Heart left ventricle (tissue), 16 donors: ENCODE measurements around the gene CAMTA1. TPM values are rescaled to one million over a fixed set of nuclear protein-coding genes. Genes with fewer than 3 reads are reported as not detected.

Experiments
- ATAC-seq, 4 donors: fragments of 200-7000 bp; cut with Tn5 transposase; one replicate each; pipeline ENCODE4 v1.9.1; 2020 to 2022; ENCODE audit warnings: moderate library complexity in 4 of 4, mild to moderate bottlenecking in 3 of 4, moderate number of reproducible peaks in 1 of 4
- DNase-seq, 5 donors: peaks; one replicate each; pipeline ENCODE4 v3.0.0-alpha.2; 2020
- H3K27ac ChIP-seq, 12 donors: fragments of 200-600 bp; sonication (generic) in 4 of 12; one replicate each; pipeline versions ENCODE4 v1.5.0 to v1.8.0; 2016 to 2022; ENCODE audit warnings: mild to moderate bottlenecking in 2 of 12
- H3K27me3 ChIP-seq, 9 donors: fragments of 200-600 bp; sonication (generic) in 2 of 9; one replicate each; pipeline versions ENCODE4 v1.5.1 to v1.8.0; 2016 to 2022; ENCODE audit warnings: mild to moderate bottlenecking in 3 of 9
- H3K36me3 ChIP-seq, 9 donors: fragments of 200-600 bp; sonication (generic) in 2 of 9; one replicate each; pipeline versions ENCODE4 v1.5.0 to v1.8.0; 2018 to 2022; ENCODE audit warnings: mild to moderate bottlenecking in 2 of 9
- H3K4me1 ChIP-seq, 12 donors: fragments of 200-600 bp; sonication (generic) in 4 of 12; one replicate each; pipeline versions ENCODE4 v1.5.0 to v1.8.0; 2016 to 2022; ENCODE audit warnings: mild to moderate bottlenecking in 3 of 12
- H3K4me3 ChIP-seq, 12 donors: fragments of 200-600 bp; sonication (generic) in 4 of 12; one replicate each; pipeline versions ENCODE4 v1.5.0 to v1.8.0; 2017 to 2022; ENCODE audit warnings: mild to moderate bottlenecking in 9 of 12, moderate library complexity in 4 of 12
- H3K9me3 ChIP-seq, 12 donors: fragments of 200-600 bp; sonication (generic) in 4 of 12; one replicate each; pipeline versions ENCODE4 v1.5.0 to v1.8.0; 2016 to 2022; ENCODE audit warnings: mild to moderate bottlenecking in 1 of 12
- POLR2A ChIP-seq, 2 donors: fragments of 450-650 bp; IDR thresholded peaks; one replicate each; pipeline ENCODE4 v1.6.1; 2017; ENCODE audit warnings: antibody characterized with exemption in 2 of 2, mild to moderate bottlenecking in 2 of 2, moderate library complexity in 2 of 2
- WGBS, 4 donors: extraction: QIAGEN DNeasy Blood & Tissue Kit in 2 of 4; methylation state at CpG; one replicate each; pipeline versions ENCODE4 v1.1.5 to v1.1.7; 2013 to 2018; 5-methylcytosine and 5-hydroxymethylcytosine counted together
- intact Hi-C, 10 donors: fragments of 100-400 bp; cut with DNase I; formaldehyde crosslinking; loops; one replicate each; pipeline versions ENCODE4 v1.11.1 to v1.14.2; 2022
- polyA plus RNA-seq, 2 donors: library from polyadenylated mRNA; stranded (reverse); fragments of 200-250 nt; gene quantifications; one replicate each; pipeline ENCODE4 v1.2.3, GENCODE V29; 2013
- total RNA-seq, 9 donors: library from RNA; depleted of rRNA in 2 of 9; stranded (reverse); fragments of >200 nt in 2 of 9; fragmentation: NEBNext Ultra II Directional in 3 of 9; extraction: Animal tissue kit (Norgen Biotek cat#: 25700) in 3 of 9; gene quantifications; one replicate each; pipeline versions ENCODE4 v1.1.0 to v1.2.4, GENCODE V29; 2016 to 2023
- TF ChIP-seq, protein P1 (sequence below), 12 donors: fragments of 200-600 bp; sonication (generic) in 4 of 12; IDR thresholded peaks; one replicate each; pipeline versions ENCODE4 v1.5.0 to v1.8.0; 2018 to 2022; ENCODE audit warnings: antibody characterized with exemption in 12 of 12, mild to moderate bottlenecking in 5 of 12
- donor health status: ischemic (EF 13 %, LVEDD 7.1; RV severe dilation, severe dysfunction).
- donor health status: healthy with polysubstance abuse.
- donor health status: DM: no; HTN: yes; CAD: no.
- donor health status: DM: no; HTN: no; CAD: no.
- donor health status: ischemic (EF 25% LVEDD 6.9; RV normal size, moderate dysfunction).
- donor health status: ischemic (EF 25% LVEDD 5.7; RV mildly dilated, moderate dysfunction).
- donor health status: healthy.
- donor health status: DM: yes; HTN: yes; CAD: no.
- donor health status: ischemic (EF 35%, LVEDD 5.7; RV mildly dilated, moderate dysfunction).
- donor health status: nonischemic (EF 11% LVEDD 7.7; RV severe dilation, severe dysfunction).
- donor health status: DM: yes; HTN: yes; CAD: no.
- donor health status: PGD.
- donor health status: ischemic (EF 29% LVEDD 5.4; RV normal size, mild dysfunction).
- donor health status: nonischemic (EF 23%, LVEDD 6.1; RV moderate dilation, normal function).

Gene CAMTA1
- total and polyA plus RNA-seq, 11 donors, result 114 to 303 (median 137) TPM

DNA sequence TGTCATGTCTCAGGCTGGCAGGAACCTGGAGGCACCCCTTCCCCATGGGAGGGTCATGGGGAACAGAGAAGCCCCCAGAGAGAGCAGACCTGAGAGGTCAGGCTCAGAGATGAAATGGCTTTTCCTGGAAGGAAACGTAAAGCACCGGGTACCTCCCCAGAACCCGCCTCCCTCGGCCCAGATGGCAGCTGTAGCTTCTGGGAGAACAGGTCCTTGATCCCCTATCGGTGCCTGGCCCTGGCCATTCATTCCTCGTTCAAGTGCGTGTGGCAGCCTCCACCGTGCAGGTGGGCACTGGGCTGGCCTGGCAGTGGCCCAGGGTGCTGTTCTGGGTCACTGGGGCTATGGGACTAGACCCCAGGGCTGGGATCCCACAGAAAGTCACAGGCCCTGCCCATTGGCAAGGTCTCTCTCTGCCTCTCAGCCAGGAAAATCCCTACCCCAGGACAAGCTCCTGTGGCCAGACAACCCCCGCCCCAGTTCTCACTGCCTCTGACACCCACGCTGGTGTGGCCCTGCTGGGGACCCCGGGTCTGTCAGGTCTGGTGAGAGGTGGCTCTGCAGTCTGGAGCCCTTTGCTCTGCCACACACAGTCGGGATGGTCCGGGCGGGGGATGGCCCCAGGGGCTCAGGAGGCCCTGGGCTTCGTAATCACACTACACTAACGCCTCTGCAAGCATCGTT is 802.7 kb downstream of the CAMTA1 start:
- peaks cover 0 to 12% (median 4%) of the 10 kb centered on the region in 12 donors for H3K4me1 ChIP-seq
- DNase-seq (no peak), ATAC-seq (no peak)
- no peak for TF ChIP-seq POLR2A (IDR thresholded peaks at IDR 0.05)
- TF ChIP-seq, protein P1, sequence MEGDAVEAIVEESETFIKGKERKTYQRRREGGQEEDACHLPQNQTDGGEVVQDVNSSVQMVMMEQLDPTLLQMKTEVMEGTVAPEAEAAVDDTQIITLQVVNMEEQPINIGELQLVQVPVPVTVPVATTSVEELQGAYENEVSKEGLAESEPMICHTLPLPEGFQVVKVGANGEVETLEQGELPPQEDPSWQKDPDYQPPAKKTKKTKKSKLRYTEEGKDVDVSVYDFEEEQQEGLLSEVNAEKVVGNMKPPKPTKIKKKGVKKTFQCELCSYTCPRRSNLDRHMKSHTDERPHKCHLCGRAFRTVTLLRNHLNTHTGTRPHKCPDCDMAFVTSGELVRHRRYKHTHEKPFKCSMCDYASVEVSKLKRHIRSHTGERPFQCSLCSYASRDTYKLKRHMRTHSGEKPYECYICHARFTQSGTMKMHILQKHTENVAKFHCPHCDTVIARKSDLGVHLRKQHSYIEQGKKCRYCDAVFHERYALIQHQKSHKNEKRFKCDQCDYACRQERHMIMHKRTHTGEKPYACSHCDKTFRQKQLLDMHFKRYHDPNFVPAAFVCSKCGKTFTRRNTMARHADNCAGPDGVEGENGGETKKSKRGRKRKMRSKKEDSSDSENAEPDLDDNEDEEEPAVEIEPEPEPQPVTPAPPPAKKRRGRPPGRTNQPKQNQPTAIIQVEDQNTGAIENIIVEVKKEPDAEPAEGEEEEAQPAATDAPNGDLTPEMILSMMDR (IDR thresholded peaks at IDR 0.05), result no peak
- no peak overlapping the region for H3K27ac ChIP-seq
- 64 to 75% (median 70%) methylated on average over 13 to 17 of the region's 17 CpGs for WGBS, 4 donors
- no peak overlapping the region for H3K4me3 ChIP-seq
- peaks cover 0 to 9% (median 0%) of the 10 kb centered on the region in 9 donors for H3K27me3 ChIP-seq
- H3K36me3 ChIP-seq, result no peaks in the 10 kb centered on the region
- H3K9me3 ChIP-seq, result no peaks in the 10 kb centered on the region
- intact Hi-C loops, result loop anchor here in 1 of 10 donors (10.0 kb wide), 1 partner anchor 57 kb away; no protein-coding TSS in a partner anchor

DNA sequence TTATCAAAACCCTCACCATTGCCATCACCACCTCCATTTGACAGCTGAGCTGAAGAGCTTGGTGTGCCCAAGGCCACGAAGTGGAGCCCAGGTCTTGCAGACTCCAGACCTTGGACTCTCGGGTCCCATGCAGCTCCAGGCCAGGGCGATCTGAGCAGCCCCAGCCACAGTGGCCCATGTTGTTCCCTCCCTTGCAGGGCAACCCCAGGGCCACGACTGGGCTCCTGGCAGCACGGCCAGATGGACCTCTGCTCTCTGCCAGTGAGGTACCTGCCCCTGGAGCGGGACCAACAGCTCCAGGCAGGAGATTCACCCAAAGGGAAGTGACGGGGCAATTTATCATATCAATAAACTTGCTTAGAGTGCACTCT is 803.2 kb downstream of the CAMTA1 start:
- WGBS, 4 donors, result 72 to 78% (median 76%) methylated on average over 7 of the region's 7 CpGs
- no peak for ATAC-seq

DNA sequence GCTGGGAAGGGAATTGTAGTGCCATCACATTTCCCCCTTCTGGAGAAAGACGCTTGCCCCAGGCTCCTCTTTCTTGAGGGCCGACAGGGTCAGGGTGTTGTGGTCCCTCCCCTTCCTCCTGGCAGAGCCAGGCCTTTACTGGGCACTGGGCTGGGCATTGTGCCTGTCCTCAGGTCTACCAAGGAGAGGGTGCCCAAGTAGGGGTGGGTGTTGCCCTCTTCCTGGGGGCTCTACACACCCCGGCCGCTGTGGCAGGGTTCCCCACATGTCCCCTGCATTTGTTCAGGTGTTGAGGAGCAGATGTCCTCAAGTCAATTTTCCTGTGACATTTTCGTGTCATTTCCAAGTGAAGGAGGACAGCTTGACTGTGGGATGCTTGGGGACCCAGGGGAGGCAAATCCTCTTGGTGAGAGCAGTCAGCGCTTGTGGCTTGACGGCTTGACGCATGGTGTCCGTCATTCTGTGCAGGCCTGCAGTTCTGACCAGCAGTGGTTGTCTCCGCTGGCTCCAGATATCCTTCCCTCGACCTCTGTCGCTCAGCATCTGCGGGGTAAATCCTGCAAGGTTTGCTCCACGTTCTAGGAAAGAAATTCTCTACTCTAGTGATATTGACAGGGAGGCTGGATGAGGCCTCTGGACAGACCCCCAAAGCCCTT is 804.0 kb downstream of the CAMTA1 start:
- Histone ChIP-seq H3K9me3 (no peaks in the 10 kb centered on the region), H3K27me3 (peaks cover 0 to 9% (median 0%) of the 10 kb centered on the region in 9 donors), H3K4me1 (peaks cover 0 to 12% (median 4%) of the 10 kb centered on the region in 12 donors), H3K4me3 (no peak overlapping the region), H3K36me3 (no peaks in the 10 kb centered on the region), H3K27ac (no peak overlapping the region)
- DNase-seq (no peak), ATAC-seq (no peak)
- intact Hi-C loops, result loop anchor here in 1 of 10 donors (10.0 kb wide), 1 partner anchor 56 kb away; no protein-coding TSS in a partner anchor
- 83 to 88% (median 87%) methylated on average over 14 of the region's 14 CpGs for WGBS, 4 donors
- TF ChIP-seq, protein P1 (IDR thresholded peaks at IDR 0.05), result no peak
- no peak for TF ChIP-seq POLR2A (IDR thresholded peaks at IDR 0.05)

More for the DNA sequence above, 803.2 kb downstream of the CAMTA1 start:
- TF ChIP-seq POLR2A (IDR thresholded peaks at IDR 0.05), result no peak
- TF ChIP-seq, protein P1 (IDR thresholded peaks at IDR 0.05), result no peak
- no peaks in the 10 kb centered on the region for H3K9me3 ChIP-seq
- H3K4me1 ChIP-seq, result peaks cover 0 to 12% (median 4%) of the 10 kb centered on the region in 12 donors
- no peaks in the 10 kb centered on the region for H3K36me3 ChIP-seq
- no peak for DNase-seq
- intact Hi-C loops, result loop anchor here in 1 of 10 donors (10.0 kb wide), 1 partner anchor 56 kb away; no protein-coding TSS in a partner anchor
- H3K4me3 ChIP-seq, result no peak overlapping the region
- H3K27me3 ChIP-seq, result peaks cover 0 to 9% (median 0%) of the 10 kb centered on the region in 9 donors
- H3K27ac ChIP-seq, result no peak overlapping the region

DNA sequence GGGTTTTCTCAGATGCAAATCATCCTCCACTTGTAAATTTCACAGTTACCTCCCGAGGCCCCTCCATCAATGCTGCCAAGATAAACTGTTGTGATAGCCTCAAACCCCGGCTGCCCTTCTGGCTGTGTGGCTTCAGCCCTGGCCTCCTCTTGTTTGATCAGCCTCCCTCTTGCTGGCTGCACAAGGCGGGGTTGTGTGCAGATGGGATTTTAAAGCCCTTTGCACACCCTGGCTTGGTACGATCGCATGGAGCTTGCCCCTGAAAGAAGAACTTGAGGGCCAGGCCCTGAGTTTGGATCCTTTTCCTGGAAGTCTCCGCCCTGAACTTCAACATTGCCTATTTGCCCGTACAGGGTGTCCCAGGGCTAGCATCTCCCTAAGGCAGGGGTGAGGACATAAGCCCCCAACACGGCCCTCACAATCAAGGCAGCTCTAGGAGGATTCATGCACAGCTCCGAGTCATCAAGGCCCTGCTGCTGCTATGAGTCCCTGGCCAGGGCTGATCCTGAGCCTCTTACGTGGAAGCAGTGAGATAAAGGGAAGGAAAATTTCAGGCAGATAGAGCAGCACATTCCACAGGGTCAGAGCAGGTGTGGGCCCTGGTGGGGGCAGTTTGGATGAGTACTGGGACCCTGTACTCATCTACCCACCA is 804.6 kb downstream of the CAMTA1 start:
- WGBS, 4 donors, result 85 to 90% (median 87%) methylated on average over 9 to 10 of the region's 10 CpGs
- H3K27ac ChIP-seq, result no peak overlapping the region

More for the DNA sequence above, 804.6 kb downstream of the CAMTA1 start:
- H3K4me1 ChIP-seq, result peaks cover 0 to 12% (median 4%) of the 10 kb centered on the region in 12 donors
- peaks cover 0 to 7% (median 0%) of the 10 kb centered on the region in 9 donors for H3K27me3 ChIP-seq
- TF ChIP-seq, protein P1 (IDR thresholded peaks at IDR 0.05), result no peak
- no peak for TF ChIP-seq POLR2A (IDR thresholded peaks at IDR 0.05)
- intact Hi-C loops, result loop anchor here in 1 of 10 donors (10.0 kb wide), 1 partner anchor 55 kb away; no protein-coding TSS in a partner anchor
- no peak overlapping the region for H3K4me3 ChIP-seq
- DNase-seq (no peak), ATAC-seq (no peak)
- H3K9me3 ChIP-seq, result no peaks in the 10 kb centered on the region
- no peaks in the 10 kb centered on the region for H3K36me3 ChIP-seq
